ENCODE results near the gene SCNN1G. TPM values are rescaled to one million over a fixed set of nuclear protein-coding genes. Genes with fewer than 3 reads are reported as not detected.

Gene SCNN1G
- total RNA-seq, 4 donors from 2014 or later, result under 0.01 to 0.62 (median 0.40) TPM; not detected in 1

GRCh38 chr16:23194497-23195221, 12.1 kb downstream of the SCNN1G start:
- Histone ChIP-seq H3K27me3 (no peaks in the 10 kb centered on the region), H3K4me1 (no peaks in the 10 kb centered on the region), H3K27ac (no peak overlapping the region), H3K36me3 (no peaks in the 10 kb centered on the region), H3K9me3 (no peaks in the 10 kb centered on the region), H3K4me3 (no peak overlapping the region)
- no peak for DNase-seq
- intact Hi-C loops (cut with DNase I; ENCODE audit: low total_unique reads), result no loop called here
- TF ChIP-seq CTCF (IDR thresholded peaks at IDR 0.05), result no peak
- TF ChIP-seq POLR2A (IDR thresholded peaks at IDR 0.05), result no peak

DNA sequence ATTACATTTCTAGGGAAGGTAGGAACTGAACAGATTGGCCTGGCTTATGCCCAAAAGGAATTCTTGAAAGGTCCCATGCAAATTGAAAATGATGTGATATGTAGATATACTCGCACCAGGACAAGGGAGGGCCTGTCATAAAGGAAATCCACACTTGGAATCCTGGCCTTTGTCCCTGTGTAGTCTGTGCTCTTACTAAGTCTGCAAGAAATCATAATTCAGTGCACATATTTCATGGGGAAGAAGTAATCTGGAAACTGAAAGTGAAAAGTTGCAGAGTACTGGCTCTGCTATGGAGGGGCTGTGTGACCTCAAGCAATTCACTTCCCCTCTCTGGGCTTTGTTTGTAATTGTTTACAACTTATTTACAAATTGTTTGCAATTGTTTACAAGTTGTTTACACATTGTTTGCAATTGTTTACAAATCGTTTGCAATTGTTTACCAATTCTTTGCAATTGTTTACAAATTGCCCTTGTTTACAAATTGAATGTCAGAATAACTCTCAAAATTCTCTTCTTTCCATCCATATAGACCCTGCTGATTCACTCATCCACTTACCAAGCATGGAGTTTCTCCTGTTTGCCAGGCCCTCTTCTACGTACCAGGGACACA, 12.9 kb downstream of the SCNN1G start:
- no peak for DNase-seq
- intact Hi-C loops (cut with DNase I; ENCODE audit: low total_unique reads), result no loop called here
- Histone ChIP-seq H3K27ac (no peak overlapping the region), H3K4me1 (no peaks in the 10 kb centered on the region), H3K36me3 (no peaks in the 10 kb centered on the region), H3K27me3 (no peaks in the 10 kb centered on the region), H3K4me3 (no peak overlapping the region), H3K9me3 (no peaks in the 10 kb centered on the region)
- TF ChIP-seq CTCF (IDR thresholded peaks at IDR 0.05), result no peak
- TF ChIP-seq POLR2A (IDR thresholded peaks at IDR 0.05), result no peak

DNA sequence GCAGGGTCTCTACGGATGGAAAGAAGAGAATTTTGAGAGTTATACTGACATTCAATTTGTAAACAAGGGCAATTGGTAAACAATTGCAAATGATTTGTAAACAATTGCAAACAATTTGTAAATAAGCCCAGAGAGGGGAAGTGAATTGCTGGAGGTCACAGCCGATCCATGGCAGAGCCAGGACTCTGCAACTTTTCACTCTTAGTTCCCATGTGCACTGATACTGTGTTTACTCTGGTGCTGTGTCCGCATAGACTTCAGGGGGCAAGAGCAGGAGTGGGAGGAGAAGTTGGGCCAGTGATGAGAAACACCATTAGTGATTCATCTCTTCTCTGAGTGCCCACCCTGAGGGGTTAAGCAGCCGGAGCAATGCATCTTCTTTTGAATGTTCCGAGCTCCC, 14.0 kb downstream of the SCNN1G start:
- Histone ChIP-seq H3K27ac (no peak overlapping the region), H3K9me3 (no peaks in the 10 kb centered on the region), H3K27me3 (no peaks in the 10 kb centered on the region), H3K4me1 (no peaks in the 10 kb centered on the region), H3K36me3 (no peaks in the 10 kb centered on the region), H3K4me3 (no peak overlapping the region)
- intact Hi-C loops (cut with DNase I; ENCODE audit: low total_unique reads), result no loop called here
- no peak for DNase-seq
- no peak for TF ChIP-seq CTCF (IDR thresholded peaks at IDR 0.05)
- TF ChIP-seq POLR2A (IDR thresholded peaks at IDR 0.05), result no peak

GRCh38 chr16:23202166-23202565, 19.6 kb downstream of the SCNN1G start:
- Histone ChIP-seq H3K27ac (no peak overlapping the region), H3K4me3 (no peak overlapping the region), H3K27me3 (no peaks in the 10 kb centered on the region), H3K36me3 (no peaks in the 10 kb centered on the region), H3K9me3 (no peaks in the 10 kb centered on the region), H3K4me1 (no peaks in the 10 kb centered on the region)
- intact Hi-C loops (cut with DNase I; ENCODE audit: low total_unique reads), result no loop called here
- DNase-seq, result no peak
- TF ChIP-seq CTCF (IDR thresholded peaks at IDR 0.05) (no peak), POLR2A (IDR thresholded peaks at IDR 0.05) (no peak)

- TF ChIP-seq CTCF (IDR thresholded peaks at IDR 0.05) (no peak), POLR2A (IDR thresholded peaks at IDR 0.05) (no peak)
- H3K4me1 ChIP-seq, result no peaks in the 10 kb centered on the region
- no peaks in the 10 kb centered on the region for H3K36me3 ChIP-seq
Observed at GRCh38 chr16:23206986-23207385, 24.4 kb downstream of the SCNN1G start.

More at GRCh38 chr16:23206986-23207385, 24.4 kb downstream of the SCNN1G start:
- intact Hi-C loops (cut with DNase I; ENCODE audit: low total_unique reads), result no loop called here
- DNase-seq, result no peak
- H3K4me3 ChIP-seq, result no peak overlapping the region
- no peak overlapping the region for H3K27ac ChIP-seq
- no peaks in the 10 kb centered on the region for H3K27me3 ChIP-seq
- H3K9me3 ChIP-seq, result no peaks in the 10 kb centered on the region
